ENCODE measurements around the gene RAB1B. TPM values are rescaled to one million over a fixed set of nuclear protein-coding genes. Genes with fewer than 3 reads are reported as not detected.
A peak's percentile ranks its signal among the peaks of the same experiment; 100 is the strongest.

The RAB1B gene
- total RNA-seq, 2 donors from 2014 or later: 122 to 126 TPM

GRCh38 chr11:66280428-66280827 lies 12.0 kb downstream of the RAB1B start:
- 66 to 76% methylated on average over 5 to 14 of the region's 14 CpGs for WGBS, 2 experiments (ENCODE audit: insufficient coverage in 1 of 2, insufficient read length in 1 of 2)
- H3K9ac ChIP-seq (ENCODE audit: extremely low read depth, low read length, poor library complexity, severe bottlenecking): no peak overlapping the region

GRCh38 chr11:66281001-66281400 lies 12.6 kb downstream of the RAB1B start:
- no peak for TF ChIP-seq CTCF (conservative IDR thresholded peaks at IDR 0.05)
- Histone ChIP-seq H3K4me1 (ENCODE audit: control insufficient read depth, insufficient read depth, low read length) (peaks cover 3% of the 10 kb centered on the region), H3K36me3 (ENCODE audit: control insufficient read depth, insufficient read depth, low read length) (peaks cover 16% of the 10 kb centered on the region), H3K27me3 (ENCODE audit: control insufficient read depth, insufficient read depth, low read length, poor library complexity, severe bottlenecking) (peaks cover 14% of the 10 kb centered on the region), H3K4me3 (ENCODE audit: low read length) (no peak overlapping the region), H3K9ac (ENCODE audit: extremely low read depth, low read length, poor library complexity, severe bottlenecking) (no peak overlapping the region), H3K27ac (ENCODE audit: low read depth, low read length) (peak overlapping the region; percentile 68), H3K9me3 (ENCODE audit: control insufficient read depth, low read length) (no peaks in the 10 kb centered on the region)
- 67 to 78% methylated on average over 3 to 6 of the region's 6 CpGs for WGBS, 2 experiments (ENCODE audit: insufficient coverage in 1 of 2, insufficient read length in 1 of 2)
- Mint-ChIP-seq H3K27ac (no peak overlapping the region), H3K27me3 (ENCODE audit: insufficient read depth) (peaks cover 30% of the 10 kb centered on the region), H3K4me1 (no peaks in the 10 kb centered on the region), H3K4me3 (no peak overlapping the region), H3K9me3 (no peaks in the 10 kb centered on the region), H3K36me3 (ENCODE audit: low read depth) (peaks cover 9% of the 10 kb centered on the region)
- DNase-seq: peak; percentile 65

More at GRCh38 chr11:66280428-66280827, 12.0 kb downstream of the RAB1B start:
- no peak overlapping the region for H3K4me3 ChIP-seq (ENCODE audit: low read length)
- no peak overlapping the region for H3K27ac Mint-ChIP-seq
- peaks cover 9% of the 10 kb centered on the region for H3K36me3 Mint-ChIP-seq (ENCODE audit: low read depth)
- no peaks in the 10 kb centered on the region for H3K9me3 ChIP-seq (ENCODE audit: control insufficient read depth, low read length)
- peaks cover 3% of the 10 kb centered on the region for H3K4me1 ChIP-seq (ENCODE audit: control insufficient read depth, insufficient read depth, low read length)
- peaks cover 14% of the 10 kb centered on the region for H3K27me3 ChIP-seq (ENCODE audit: control insufficient read depth, insufficient read depth, low read length, poor library complexity, severe bottlenecking)
- no peak for DNase-seq
- no peak for TF ChIP-seq CTCF (conservative IDR thresholded peaks at IDR 0.05)
- H3K27me3 Mint-ChIP-seq (ENCODE audit: insufficient read depth): peaks cover 30% of the 10 kb centered on the region
- H3K4me1 Mint-ChIP-seq: no peaks in the 10 kb centered on the region
- peak overlapping the region; percentile 68 for H3K27ac ChIP-seq (ENCODE audit: low read depth, low read length)
- H3K36me3 ChIP-seq (ENCODE audit: control insufficient read depth, insufficient read depth, low read length): peaks cover 13% of the 10 kb centered on the region
- H3K9me3 Mint-ChIP-seq: no peaks in the 10 kb centered on the region
- no peak overlapping the region for H3K4me3 Mint-ChIP-seq

GRCh38 chr11:66281776-66282467 lies 13.5 kb downstream of the RAB1B start:
- Mint-ChIP-seq H3K4me1 (no peaks in the 10 kb centered on the region), H3K4me3 (no peak overlapping the region), H3K27me3 (ENCODE audit: insufficient read depth) (peaks cover 30% of the 10 kb centered on the region), H3K9me3 (no peaks in the 10 kb centered on the region), H3K36me3 (ENCODE audit: low read depth) (peaks cover 6% of the 10 kb centered on the region), H3K27ac (no peak overlapping the region)
- Histone ChIP-seq H3K36me3 (ENCODE audit: control insufficient read depth, insufficient read depth, low read length) (peaks cover 22% of the 10 kb centered on the region), H3K9me3 (ENCODE audit: control insufficient read depth, low read length) (no peaks in the 10 kb centered on the region), H3K4me3 (ENCODE audit: low read length) (no peak overlapping the region), H3K4me1 (ENCODE audit: control insufficient read depth, insufficient read depth, low read length) (peaks cover 3% of the 10 kb centered on the region), H3K27ac (ENCODE audit: low read depth, low read length) (peak overlapping the region; percentile 36), H3K27me3 (ENCODE audit: control insufficient read depth, insufficient read depth, low read length, poor library complexity, severe bottlenecking) (peaks cover 14% of the 10 kb centered on the region), H3K9ac (ENCODE audit: extremely low read depth, low read length, poor library complexity, severe bottlenecking) (no peak overlapping the region)
- TF ChIP-seq CTCF (conservative IDR thresholded peaks at IDR 0.05): no peak
- no peak for DNase-seq
- 47 to 64% methylated on average over 3 to 19 of the region's 20 CpGs for WGBS, 2 experiments (ENCODE audit: insufficient coverage in 1 of 2, insufficient read length in 1 of 2)
